Kidney capillary endothelial cell (primary cell): ENCODE data around the gene PLA2G15.

ENCODE experiments used
- DNase-seq: peaks from one replicate; pipeline ENCODE4 v3.0.0-alpha.2; 2018; ENCODE audit warnings: low spot score

The PLA2G15 gene

GRCh38 chr16:68298907-68299561 lies 53.9 kb downstream of the PLA2G15 start:
- no peak for DNase-seq

- DNase-seq = no peak
These were observed 54.6 kb downstream of the PLA2G15 start for GRCh38 chr16:68299571-68300453.

GRCh38 chr16:68300734-68301459 lies 55.7 kb downstream of the PLA2G15 start:
- no peak for DNase-seq

GRCh38 chr16:68306633-68307032 lies 61.5 kb downstream of the PLA2G15 start:
- DNase-seq = no peak

GRCh38 chr16:68309799-68310198 lies 64.6 kb downstream of the PLA2G15 start:
- no peak for DNase-seq

- no peak for DNase-seq
These were observed 65.2 kb downstream of the PLA2G15 start for GRCh38 chr16:68310437-68310773.
